HG02938 (cell line): ENCODE results near the gene CLDN7.

Source experiments
- ATAC-seq: cut with Tn5 transposase; IDR thresholded peaks from one replicate; pipeline ENCODE4 v1.9.1; 2021; ENCODE audit warnings: mild to moderate bottlenecking, moderate library complexity; ENCODE audit not compliant: unreplicated experiment

The CLDN7 gene, protein sequence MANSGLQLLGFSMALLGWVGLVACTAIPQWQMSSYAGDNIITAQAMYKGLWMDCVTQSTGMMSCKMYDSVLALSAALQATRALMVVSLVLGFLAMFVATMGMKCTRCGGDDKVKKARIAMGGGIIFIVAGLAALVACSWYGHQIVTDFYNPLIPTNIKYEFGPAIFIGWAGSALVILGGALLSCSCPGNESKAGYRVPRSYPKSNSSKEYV

DNA sequence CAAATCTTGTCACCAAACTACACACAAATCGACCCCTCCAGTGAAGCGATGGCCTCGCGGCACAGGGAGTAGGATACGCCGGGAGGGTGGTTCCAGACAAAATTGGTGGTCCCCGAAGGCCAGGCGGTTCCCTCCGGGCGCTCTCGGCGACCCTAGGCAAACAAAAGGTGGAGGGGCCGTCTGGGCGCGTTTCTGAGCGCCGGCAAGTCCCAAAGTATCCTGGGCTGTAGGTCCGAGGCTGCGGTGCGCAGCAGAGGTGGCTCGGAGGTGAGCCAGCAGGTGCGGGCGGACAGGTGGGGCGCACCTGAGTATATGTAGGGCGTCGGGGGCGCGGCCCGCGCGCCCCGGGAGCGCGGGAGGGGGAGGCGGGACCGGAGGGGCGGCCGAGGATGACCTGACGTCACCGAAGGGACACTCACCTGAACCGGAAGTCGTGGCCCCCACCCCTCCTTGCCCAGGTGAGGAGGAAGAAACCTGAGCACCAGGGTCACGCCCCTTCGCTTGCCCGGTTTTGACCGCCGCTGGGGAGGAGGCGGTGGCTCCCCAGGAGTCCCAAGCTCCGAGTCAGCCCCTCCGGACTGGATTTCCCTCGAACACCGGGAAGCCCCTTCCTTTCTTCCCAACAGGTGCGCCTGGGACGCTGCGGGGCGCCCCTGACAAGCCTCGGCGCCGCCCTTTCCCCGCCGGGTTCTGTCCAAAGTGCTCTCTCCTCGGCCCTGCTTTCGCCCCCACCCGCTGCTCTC, at the start of gene CLDN7:
CLDN7 (minus strand) TSS at position 287 of the 743 bp plus-strand sequence. CDS start 435 bp downstream, outside the sequence.
- ATAC-seq = no peak

DNA sequence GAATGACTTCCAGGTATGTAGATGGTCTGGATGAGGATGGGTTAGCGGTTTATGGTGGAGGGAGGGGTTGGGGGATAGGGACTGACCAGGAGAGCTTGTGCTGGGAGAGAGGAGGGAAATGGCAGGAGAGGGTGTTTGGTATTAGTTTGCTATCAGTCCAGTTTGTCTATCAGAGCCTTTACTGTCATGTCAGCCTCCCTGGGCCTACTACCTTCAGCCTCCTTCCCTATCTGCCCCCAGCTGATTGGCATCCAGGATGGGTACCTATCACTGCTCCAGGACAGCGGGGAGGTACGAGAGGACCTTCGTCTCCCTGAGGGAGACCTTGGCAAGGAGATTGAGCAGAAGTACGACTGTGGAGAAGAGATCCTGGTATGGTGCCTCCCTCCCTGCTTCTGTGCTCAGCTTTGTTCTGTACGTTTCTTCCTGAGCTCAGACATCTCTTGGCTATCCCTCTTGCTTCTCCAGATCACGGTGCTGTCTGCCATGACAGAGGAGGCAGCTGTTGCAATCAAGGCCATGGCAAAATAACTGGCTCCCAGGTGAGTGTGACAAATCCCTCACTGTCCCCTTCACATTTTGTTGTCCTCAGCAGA, 48.9 kb upstream of the CLDN7 start:
- no peak for ATAC-seq

DNA sequence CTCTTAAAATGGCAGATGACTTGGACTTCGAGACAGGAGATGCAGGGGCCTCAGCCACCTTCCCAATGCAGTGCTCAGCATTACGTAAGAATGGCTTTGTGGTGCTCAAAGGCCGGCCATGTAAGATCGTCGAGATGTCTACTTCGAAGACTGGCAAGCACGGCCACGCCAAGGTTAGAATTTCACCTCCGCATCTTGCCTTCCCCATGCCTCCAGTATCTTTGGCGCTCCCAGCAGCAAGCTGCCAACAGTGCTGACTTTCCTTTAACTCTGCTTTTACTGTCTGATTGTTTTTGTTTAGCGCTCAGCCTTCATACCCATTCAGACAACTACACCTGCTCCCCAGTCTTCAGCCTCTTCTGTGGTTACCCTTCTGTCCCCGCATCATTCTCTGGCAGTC, 47.4 kb upstream of the CLDN7 start:
- ATAC-seq = no peak

DNA sequence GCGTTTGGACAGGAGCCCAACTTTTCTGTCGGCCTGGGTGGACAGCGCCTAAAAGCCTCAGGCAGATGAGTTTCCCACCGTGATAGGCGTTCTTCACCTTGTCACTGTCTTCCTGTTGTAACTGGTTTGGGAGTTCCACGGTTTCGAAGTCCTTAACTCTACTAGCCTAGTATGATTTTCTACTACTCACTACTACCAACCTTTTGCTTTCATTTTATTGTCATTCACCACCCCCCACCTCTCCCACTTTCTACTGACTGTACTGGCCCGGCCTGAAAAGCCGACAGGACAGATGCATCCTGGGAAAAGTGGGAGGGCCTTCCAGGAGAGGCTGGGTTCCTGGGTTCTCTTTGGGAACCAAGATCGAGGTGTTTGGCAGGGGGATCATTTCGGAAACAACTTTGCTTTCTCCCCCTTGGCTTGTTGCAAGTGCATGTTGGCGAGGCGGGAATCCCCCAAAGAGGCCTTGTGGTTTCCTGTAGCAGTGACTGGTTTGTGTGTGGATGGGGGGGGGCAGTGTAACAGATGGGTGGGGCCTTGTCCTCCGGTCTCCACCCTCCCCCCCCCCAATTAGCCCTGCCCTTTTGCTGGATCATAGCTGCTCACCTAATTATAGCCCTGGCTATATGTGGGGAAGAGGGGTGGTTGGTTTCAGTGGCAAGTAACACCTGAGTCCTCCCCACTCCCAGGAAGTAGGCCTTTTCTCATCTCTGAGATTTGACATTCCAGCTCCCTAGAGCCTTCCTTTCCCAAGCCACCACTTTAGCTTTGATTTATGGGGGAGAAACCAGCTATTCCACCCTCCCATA, 46.6 kb upstream of the CLDN7 start:
- ATAC-seq = no peak

DNA sequence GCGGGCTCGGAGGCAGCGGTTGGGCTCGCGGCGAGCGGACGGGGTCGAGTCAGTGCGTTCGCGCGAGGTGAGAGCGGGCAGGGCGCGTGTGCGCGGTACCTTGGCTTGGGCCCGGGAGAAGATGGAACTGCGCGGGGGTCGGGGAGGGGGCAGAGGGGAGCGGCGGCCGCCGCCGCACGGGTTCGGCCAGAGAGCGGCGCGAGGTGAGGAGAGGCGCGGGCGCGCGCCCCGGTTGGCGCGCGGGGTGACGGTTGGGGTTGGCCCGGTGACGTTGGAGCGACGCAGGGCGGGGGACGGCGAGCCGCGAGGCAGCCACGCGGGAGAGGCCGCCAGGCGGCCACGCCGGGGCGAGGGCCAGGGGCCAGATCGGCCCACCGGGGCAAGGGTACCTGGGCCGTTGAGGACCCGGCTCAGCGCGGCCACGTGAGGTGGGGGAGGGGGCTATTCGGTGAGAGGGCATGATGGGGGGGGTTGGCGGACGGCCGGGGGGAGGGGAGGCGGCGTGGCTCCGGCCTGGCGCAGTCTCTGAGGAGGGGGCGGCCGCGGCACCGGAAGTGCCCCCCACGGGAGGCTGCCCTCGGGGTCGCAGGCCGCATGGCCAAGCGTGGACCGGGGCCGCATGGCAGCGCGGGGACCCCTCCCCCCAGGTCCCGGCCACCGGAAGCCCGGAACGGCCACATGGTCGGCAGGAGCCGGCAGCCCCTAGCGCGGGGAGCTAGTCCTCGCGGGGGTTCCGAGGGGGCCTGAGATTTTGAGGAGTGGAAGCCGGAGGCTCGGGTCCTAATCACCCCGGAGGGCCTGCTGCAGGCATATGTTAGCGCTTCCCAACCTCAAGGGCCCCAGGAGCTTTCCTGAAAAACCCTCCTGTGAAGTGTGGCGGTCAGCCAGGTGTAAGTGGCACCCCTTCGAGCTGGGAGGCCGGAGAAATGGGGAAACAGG, 45.7 kb upstream of the CLDN7 start:
- ATAC-seq = peak; percentile 14

DNA sequence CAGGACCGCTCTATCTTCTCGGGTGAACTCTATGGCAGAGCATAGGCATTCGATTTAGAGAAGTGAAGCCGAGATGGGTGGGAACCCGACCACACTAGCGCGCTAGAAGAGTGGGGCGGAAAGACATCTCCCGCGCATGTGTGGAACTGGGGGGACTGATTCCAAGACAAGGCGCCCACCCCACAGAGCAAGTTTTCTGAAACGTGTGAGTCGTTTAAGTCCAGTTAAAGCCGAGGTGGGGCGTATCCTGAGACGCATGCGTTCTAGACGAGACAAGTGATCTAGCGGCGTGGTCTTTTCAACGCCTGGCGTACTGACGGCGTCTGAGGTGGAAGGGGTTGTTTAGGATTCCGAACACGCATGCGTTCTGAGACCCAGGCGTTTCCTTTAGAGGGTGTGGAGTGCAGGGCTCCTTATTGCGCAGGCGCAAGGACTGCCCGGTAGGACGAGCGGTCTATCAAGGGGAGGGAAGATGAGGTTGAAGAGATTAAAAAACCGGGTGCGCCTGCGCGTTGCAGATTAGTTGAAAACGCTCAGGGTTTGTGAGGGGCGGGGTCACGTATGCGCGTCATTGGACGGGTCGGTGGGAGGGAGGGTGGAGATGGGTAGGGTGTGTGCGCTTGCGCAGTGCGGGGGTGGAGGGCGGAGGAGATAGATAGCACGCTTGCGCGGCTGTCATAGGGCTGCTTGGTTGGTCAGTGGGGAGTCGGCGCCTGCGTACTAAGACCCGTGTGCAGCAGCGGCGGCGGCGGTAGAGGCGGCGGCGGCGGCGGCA, 44.8 kb upstream of the CLDN7 start, which contains the start of gene EIF5A:
EIF5A (plus strand) TSS at position 718 of the 775 bp plus-strand sequence. CDS start 2,008 bp downstream, outside the sequence.
- ATAC-seq = peak; percentile 55

DNA sequence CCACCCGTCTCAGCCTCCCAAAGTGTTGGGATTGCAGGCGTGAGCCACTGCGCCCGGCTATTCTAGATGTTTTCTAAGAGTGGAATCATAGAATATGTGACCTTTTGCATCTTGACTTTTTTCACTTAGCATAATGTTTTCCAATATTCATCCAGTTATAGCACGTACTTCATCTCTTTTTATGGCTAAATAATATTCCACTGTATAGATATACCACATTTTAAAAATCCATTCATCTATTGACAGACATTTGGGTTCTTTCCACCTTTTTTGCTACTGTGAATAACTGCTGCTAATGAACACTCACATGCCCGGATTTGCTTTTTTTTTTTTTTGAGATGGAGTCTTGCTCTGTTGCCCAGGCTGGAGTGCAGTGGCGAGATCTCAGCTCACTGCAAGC, 41.9 kb upstream of the CLDN7 start:
- ATAC-seq = no peak

DNA sequence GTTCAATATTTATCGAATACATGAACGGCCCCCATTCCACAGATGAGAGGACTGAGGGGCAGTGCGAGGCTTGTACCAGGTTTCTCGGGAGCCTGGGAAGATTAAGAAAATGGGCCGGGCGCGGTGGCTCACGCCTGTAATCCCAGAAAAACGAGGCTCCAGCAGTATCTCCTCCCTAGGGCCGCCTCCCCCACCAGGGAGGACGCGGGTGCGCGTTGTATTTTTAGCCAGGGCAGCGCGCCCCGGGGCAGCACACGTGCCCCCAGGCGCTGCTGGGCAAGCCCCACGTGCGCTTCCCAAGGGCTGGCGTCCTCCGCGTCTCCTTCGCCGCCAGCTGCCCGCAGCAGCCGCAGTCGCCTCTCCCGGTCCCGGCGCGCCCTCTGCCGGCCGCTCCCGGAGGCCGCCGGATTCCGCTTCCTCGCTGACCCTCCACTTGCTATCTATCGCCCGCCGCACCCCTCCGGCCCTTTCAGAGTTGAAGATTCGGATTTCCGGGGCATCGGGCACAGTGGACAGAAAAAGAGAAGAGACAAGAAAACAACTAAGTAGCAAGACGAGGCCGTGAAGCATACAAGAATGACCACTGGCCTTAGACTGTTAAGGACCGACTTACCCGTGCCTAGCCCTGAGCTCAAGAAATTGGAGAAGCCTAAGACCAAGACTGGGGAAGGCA, 34.0 kb upstream of the CLDN7 start:
- ATAC-seq = no peak

DNA sequence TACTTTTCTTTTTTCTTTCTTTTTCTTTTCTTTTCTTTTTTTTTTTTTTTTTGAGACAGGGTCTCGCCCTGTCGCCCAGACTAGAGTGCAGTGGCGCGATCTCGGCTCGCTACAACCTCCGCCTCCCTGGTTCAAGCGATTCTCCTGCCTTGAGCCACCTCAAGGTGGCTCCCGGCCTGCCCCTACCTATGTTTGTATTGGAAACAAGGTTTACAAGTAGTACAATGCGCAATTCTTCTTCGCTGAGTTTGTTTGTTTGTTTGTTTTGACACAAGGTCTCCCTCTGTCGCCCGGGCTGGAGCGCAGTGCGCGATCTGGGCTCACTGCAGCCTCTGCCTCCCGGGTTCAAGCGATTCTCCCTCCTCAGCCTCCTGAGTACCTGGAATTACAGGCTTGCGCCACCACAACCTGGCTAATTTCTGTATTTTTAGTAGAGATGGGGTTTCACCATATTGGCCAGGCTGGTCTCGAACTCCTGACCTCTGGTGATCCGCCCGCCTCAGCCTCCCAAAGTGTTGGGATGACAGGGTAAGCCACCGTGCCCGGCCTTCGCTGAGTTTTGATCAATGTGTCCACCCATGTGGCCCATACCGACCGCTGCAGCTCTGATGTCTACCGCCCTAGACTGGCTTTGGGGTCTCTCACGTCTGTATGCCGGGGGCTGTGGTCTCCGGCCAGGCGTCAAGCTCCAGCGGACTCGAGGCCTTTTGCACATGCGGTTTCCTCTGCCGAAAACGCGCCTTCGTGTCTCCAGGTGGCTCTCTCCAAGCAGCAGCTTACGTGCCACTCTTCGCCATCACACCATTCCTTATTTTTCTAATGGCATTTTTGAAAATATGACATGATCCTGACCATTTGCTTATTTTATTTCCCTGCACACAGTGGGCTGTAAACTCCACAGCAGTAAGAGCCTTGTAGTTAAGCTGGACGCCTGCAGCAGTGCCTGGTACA, 33.2 kb upstream of the CLDN7 start:
- no peak for ATAC-seq

DNA sequence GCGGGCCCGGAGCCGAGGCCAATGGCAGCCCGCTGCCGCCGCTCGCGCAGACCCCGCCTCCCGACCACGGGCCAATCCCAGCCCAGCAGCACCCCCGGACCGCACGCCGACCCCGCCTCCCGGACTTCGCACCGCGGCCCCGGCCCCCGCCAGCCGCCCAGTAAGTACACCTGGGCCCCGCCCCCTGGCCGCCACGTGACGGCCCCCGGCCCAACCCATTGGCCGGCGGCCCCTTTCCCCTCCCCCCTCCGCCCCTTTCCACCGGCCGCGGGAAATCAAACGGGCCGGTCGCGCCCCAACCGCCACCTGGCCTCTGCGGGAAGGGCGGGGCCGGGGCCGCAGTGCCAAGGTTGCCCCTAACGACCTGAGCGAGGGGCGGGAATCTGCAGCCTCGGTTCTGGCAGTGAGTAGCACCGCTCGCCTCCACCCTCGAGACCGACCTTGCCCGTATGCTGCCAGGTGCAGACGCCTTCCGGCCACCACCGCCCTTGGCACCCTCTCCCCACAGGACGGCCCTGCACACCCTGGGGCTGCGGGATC, 32.4 kb upstream of the CLDN7 start, which contains the start of gene YBX2:
YBX2 (minus strand) TSS at position 26 of the 540 bp plus-strand sequence. CDS start 139 bp downstream, outside the sequence.
- ATAC-seq = no peak

DNA sequence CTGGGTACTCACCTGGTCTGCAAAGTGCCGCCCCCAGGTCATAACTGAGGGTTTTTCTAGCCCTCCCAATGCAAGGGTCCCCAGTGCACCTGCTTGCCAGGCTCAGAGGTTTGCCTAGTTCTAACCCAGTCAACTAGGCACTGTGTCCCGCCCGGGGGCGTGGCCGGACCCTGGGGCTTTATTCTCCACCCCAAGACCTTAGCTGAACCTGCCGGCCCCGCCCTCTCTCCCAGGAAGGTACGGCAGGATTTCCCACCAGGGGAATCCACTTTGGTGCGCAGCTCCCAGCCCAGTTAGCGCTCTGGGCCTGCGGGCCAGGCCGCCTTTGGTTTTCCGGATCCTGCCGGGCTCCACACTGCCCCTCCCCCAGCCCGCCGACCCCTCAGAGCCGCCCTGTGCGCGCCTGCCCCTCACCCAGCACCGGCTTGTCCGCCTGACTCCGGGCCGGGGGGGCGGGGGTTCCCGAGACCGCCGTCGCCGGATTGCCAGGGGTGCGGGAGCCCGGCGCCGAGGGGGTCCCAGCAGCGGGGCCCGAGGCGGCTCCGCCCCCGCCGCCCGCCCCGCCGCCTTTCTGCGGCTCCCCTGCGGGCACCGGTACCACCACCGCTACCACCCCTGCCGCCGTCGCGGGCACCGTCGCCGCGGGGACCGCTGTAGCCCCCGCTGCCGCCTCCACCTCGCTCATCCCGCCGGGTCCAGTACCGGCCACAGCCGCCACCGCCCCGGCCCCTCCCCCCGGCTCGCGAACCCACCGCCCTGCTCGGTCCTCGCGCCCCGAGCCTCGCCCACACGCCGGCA, 31.7 kb upstream of the CLDN7 start:
- no peak for ATAC-seq

DNA sequence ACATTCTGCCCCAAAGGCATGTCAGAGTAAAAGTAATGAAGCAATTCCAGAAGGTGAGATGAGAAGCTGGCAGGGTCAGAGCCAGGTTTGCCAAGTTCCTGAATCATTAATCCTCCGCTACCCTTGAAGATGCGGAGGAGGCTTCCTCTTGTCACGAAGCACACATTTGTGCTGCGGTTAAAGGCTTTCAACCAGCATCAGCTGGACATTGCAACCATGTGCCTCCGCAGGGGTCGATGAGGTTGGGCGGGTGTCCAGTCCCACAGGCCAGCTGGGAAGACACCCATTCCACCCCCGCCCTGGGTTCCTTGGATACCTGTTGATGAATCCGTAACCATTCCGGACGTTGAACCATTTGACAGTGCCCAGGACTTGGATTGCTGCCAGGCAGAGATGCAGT, 30.9 kb upstream of the CLDN7 start:
- ATAC-seq = no peak

DNA sequence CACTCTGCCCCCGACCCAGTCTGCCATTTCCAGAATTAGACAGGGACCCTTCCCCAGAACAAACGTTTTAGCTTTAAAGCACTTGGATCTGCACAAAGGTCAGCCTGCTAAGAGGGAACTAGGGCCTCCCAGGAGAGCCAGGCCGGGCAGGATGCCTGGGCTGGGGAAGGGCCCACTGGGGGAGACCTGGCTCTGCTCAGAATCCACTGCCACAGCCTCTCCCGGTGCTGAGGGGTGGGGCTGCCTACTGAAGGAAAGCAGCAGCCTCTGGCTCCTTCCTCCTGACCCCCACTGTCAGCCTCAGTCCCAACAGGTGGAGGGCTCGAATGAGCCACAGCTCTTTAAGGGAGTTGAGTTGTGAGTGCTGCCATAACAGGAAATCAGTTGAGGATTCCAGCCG, 30.5 kb upstream of the CLDN7 start:
- no peak for ATAC-seq

DNA sequence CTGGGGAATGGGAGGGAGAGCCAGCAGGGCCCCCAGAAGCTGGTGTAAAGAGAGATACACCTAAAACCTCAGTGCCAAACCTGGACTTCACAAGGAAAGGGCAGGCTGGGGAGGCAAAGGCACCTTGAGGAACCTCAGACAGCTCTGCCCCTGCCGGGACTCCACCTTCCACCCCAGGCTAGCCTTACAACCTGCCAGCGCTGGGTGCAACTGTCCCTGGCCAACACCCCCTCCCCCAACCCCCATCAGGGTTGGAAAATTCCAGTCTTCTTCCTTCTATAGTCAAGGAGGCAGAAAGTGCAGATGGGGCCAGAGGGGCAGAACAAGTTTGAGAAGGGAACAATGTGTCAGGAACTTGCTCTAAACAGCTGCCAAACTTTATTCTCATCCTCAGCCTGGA, 29.9 kb upstream of the CLDN7 start:
- ATAC-seq = no peak

DNA sequence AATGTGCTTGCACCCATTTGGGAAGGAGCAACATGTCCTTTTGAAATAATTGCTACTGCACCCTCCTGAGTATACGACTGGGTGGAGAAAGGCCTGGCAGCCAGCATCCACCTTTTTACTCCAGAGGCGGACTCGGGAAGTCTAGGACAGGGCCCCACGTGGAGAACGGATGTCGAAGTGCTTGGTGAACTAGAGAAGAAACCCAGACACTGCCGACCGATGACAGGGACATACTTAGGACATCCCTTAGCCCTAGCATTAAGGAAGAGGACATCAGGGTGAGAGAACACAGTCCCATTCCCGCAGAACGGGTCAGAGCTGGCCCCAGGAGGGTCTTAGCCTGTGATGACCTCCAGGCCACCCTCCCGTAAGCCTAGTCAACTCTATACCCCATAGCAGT, 28.4 kb upstream of the CLDN7 start:
- ATAC-seq = no peak

DNA sequence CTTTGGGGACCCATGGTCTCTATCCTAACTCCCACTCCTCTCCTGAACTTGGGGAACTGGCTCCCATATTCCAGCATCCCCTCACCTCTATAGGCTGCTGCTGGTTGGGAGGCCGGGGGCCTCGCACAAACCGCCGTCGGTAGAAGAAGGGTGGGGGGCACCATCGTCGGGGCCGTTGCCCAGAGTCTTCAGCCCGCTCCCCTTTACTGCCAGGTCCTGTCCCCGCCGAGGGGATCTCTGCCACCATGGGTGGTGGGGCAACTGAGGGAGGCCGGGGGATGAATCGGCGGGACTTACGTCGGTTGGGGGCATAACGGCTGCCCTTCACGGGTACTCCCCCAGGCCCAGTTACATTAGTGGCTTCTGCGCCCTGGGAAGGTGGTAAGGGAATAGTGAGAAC, 27.9 kb upstream of the CLDN7 start:
- ATAC-seq = no peak
